ENCODE measurements around the gene LSM4.

LSM4 gene

DNA sequence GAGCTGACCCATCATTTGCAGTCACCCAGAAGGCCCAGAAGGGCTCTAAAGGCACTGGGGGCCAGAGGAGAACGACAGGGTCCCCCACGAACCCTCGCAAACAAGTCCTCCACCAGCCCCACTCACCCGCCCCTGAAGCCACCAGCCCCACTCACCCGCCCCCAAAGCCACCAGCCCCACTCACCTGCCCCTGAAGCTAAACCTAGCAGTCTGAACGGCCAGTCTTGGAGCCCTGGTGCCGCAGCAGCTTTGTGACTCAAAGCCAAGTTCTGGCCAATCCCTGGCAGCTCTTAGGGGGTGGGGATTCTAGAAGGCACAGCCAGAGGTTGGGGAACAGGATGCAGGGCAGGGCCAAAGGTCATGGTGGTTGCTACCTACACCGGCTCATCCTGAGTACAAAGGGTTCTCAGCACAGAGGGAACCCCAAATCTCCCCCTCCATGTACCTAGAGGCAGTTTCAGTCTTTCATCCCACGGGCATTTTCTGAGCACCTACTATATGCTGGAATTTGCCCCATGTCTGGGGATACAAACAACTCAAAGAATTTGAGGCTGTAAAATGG lies 48.6 kb downstream of the LSM4 start, which contains the start of gene IQCN:
Gene IQCN, minus strand, starts transcription at position 234 of the 562 bp plus-strand sequence. CDS start 4,974 bp downstream, outside the sequence.
- DNase-seq = no peak

DNA sequence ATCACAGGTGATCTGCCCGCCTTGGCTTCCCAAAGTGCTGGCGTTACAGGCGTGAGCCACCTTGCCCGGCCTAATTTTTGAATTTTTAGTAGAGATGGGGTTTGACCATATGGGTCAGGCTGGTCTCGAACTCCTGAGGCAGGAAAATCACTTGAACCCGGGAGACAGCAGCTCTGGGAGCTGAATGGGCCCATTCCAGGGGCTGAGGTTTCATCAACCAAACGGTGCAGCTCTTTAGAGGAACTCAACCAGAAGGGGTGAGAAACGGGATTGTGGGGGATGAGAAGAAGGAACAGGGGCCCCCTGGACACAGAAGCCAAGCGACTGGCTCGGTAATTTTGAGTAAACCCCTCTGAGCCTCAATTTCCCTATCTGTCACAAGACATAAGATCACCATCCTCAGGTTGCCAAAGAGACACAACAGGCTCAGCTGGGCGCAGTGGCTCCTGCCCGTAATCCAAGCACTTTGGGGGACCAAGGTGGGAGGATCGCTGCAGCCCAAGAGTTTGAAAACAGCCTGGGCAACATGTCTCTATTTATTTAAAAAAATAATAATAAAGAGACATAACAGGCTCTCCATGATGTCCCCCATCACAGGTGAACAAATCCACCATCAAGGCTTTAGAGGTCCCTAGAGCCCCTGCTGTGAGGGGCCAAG lies 49.2 kb downstream of the LSM4 start:
- no peak for DNase-seq

DNA sequence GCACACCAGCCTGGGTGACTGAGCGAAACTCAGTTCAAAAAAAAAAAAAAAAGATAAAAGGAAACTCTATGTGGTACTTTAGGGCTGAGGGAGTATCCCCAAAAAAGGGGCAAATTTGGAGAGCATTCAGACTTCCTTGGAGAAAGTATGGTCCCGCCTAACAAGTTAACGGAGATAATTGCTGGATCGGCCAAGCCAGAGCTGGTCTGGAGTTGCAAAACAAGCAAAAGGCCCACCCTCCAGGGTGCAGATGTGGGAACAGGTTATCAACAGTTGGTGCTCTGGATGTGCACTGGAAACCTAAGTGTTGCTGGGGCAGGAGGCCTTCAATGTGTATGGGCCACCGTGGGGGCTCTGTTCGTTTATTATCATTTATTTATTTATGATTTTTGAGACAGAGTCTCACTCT lies 51.4 kb downstream of the LSM4 start:
- DNase-seq = no peak

DNA sequence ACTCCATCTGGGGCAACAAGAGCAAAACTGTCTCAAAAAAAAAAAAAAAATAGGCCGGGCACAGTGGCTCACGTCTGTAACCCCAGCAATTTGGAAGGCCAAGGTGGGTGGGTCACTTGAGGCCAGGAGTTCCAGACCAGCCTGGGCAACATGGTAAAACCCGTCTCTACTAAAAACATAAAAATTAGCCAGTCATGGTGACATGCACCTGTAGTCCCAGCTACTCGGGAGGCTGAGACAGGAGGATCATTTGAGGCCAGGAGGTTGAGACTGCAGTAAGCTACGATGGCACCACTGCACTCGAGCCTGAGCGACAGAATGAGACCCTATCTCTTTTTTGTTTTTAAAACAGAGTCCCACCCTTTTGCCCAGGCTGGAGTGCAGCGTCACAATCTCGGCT lies 52.5 kb downstream of the LSM4 start:
- no peak for DNase-seq

DNA sequence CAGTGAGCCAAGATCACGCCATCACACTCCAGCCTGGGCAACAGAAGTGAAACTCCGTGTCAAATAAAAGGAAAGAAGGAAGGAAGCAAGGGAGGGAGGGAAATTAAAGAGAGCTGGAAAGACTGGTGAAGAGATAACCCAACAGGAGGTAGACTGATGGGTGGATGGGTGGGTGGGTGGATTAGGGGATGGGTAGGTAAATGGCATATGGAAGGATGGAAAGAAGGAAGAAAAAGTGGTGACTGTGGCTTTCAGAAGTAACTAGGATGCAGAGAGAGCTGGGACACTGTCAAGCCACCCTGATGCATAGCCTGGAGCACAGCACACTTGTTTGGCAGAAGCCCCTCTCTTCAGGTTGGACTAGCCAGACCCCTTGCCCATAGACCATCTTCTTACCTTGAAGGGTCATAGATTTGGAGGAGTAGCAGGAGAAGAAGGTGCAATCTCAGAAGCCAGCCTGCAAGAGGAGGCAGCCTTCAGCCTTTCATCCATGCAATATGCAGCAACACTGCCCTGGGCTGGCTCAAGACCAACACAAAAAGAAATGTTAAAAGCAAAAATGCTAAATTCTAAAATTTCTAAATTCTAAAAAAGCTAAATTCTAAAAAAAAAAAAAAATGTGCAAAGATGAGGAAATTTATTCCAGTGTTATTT lies 53.7 kb downstream of the LSM4 start:
- DNase-seq = no peak

DNA sequence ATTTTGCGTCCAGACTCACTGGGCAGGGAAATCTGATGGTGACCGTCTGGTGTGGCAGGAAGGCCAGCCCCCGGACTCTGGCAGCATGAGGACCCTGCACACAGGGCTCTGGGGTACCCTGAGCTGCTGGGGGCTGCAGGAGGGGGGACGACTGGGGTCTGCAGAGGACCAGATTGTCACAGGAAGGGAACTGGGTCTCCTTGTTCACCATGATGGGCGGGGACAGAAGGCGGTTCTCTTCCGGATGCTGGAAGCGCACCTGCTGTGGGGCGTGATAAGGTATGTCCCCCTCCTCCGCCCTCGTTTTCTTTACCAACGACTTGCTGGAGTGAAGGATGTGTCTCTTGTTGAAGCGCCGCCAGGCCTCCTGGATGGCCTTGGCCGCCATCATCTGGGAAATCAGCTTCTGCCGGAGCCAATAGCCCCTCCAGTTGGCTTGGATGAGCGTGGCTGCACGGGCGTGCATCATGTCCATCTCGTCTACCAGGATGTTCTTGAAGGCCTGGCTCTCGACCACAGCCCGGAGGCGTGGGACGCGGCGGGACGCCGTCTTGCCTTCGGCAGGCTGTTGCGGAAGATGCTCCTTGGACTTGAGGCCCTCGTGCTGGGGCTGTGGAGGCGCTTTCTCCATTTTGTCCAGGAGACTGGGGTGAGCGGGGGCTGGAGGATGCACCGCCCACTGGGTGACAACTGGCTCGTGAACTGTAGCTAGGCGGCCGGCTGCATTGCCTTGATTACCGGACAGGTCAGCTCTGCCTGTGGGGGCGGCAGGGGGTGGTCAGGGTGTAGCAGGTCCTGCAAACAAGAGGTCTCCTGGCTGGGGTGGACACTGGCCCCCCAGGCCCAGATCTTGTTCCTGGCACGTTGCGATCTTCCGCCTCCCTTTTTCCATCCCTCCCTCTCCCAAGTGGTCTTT lies 55.8 kb downstream of the LSM4 start:
- DNase-seq = no peak

DNA sequence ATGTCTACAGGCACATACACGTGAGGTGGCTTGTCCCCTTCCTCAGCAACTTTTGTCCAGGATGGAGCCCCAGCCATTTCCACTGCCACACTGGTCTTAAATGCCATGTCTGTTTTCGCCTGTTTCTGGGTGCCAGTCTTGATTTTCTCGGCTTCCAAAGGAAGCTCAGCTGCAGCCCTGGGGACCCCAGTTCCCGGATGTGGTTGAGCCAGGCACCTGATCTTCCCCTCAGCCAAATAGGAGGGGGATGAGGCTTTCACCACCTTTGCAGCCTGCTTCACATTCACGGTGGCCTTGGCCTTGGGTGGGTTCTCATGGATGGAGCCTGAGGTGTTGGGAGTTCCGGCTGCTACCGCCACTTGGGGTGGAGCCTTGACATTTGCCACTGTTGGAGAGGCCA lies 57.3 kb downstream of the LSM4 start:
- DNase-seq = no peak

DNA sequence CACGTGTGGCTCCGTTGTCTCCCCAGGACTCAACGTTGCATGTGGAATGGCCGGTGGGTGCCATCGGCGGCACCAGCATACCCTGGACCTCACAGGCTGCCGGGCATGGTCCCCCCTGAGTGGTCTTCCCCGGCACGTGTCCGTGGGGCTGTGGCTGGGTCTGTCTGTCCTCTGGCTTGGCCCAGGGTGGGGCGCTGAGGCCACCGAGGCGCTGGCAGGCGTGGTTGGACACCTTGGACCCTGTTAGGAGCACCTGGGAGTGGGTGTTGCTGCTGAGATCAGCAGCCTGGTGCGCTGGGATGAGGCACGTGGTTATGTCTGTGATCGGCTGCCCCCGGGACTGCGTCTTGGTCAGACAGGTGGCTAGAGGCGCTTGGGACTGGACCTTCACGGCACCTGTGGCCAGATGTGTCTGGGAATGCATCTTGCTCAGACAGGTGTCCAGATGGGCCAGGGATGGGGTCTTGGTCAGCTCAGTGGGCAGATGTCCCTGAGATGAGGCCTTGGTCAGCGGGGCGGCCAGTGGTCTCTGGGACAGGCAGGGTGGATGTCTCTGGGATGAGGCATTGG lies 57.8 kb downstream of the LSM4 start:
- no peak for DNase-seq

DNA sequence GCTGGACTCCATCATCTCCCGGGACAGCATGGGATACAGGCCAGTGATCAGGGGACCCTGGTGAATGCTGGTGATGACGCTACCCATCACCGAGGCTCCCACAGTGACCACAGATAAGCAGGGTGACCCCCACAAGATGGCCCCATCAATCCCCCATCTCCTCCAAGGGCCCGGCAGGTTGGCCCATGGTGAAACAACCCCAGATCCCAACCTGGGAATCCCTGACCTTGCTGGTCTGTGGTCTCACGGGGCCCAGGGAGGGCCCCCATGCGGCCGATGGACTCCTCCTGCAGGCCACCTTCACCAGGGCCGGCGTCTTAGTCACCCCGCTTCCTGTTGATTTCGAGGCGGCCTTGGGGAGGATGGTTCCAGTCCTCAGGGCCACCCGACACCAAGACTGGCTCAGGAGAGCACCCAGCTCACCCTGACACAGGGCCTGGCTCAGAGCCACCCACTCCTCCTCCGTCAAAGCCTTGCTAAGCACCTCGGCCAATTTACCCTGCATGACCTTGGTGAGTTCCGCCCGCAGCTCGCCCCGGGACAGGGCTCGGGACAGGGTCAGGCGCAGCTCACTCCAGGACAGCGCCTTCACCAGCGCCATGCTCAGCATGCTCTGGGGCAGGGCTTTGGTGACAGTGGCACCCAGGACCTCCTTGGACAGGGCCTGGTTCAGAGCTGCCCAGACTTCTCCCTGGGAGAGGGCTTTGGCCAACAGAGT lies 58.6 kb downstream of the LSM4 start:
- no peak for DNase-seq

DNA sequence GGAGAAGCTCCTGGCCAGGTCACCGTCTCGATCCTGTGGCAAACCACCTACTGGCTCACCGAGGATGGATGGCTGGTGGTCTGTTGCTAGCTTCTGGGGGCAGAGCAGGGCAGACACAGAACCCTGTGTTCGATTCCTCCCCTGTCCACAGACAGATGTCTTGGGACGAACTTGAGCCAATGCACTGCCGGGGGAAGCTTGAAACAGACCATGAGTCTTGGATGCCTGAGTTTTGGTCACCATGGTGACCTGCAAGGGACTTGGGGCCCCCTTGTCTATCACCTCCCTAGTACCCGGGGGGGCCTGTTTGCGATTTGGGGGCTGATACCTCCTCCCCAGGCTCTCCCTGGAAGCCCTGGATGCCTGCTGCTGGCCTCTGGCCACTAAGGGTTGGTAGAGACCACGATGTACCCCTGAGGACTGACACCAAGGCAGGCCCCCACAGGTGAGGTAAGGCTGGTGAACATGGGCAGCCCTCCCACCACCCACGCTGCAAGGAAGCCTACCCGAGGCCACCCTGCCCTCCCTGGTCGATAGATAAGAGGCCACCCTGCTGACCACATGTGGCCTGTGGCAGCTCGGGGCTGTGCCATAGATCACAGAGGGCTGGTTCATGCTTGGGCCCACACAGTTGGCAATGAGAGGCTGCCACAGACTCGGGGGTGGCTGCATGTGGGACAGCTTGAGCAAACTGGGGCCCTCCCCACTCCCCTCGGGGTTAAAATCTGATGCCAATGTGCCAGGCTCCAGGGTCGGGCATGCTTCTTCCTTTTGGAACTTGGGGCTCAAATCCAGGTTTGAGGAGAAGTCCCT lies 59.3 kb downstream of the LSM4 start:
- DNase-seq = no peak

DNA sequence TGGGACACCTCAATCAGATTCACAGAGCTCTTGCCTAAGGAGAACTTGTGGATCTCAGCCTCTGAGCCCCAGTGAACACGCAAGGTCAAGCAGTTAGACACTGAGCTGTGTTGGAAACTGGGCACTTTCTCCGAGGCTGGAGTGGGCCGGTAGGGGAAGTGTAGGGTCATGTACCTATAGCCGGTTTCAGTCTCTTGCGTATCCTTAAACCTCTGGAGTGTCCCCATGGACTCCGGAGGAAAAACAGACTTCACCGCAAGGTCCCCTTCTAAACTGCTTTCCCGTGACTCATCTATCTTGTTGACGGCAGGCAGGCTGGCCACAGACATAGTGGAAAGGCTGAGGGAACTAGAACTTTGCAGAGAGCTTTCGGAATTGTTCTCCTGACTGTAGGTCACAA lies 60.0 kb downstream of the LSM4 start:
- no peak for DNase-seq

DNA sequence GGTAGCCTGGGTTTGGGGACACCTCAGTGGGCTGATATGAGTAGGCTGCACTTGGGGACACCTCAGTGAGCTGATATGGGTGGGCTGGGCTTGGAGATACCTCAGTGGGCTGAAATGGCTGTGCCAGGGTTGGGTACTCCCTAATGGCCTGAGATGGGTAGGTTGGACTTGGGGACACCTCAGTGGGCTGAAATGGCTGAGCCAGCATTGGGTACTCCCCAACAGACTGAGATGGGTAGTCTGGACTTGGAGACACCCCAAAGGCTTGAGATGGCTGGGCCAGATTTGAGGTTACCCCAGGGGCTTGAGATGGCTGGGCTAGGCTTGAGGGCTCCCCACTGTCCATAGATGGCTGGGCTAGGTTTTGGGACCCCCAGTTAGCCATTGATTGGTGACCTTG lies 60.7 kb downstream of the LSM4 start:
- DNase-seq = no peak

DNA sequence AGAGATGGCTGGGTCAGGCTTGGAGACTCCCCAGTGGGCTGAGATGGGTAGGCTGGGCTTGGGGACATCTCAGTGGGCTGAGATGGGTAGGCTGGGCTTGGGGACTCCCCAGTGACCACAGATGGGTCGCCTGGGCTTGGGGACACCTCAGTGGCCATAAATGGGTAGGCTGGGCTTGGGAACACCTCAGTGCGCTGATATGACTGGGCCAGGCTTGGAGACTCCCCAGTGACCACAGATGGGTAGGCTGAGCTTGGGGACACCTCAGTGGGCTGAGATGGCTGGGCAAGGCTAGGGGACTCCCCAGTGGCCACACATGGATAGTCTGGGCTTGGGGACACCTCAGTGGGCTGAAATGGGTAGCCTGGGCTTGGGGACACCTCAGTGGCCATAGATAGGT lies 61.4 kb downstream of the LSM4 start:
- DNase-seq = no peak

DNA sequence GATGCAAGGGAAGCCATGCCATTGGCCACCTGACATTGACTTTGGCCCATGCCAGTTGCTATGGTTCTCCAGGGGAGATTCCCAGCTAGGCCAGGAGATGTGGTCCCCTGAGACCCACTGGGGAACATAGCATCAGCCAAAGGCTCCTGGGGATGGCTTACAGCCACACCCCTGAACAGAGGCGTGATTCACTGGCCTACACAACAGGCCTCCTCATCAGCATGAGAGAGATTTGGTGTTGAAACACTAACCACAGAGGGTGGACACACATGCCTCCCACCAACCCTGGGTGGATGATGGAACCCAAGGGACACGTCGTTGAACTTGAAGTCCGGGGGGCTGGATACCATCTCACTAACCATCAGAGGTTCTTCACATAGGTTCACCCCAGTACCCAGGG lies 63.0 kb downstream of the LSM4 start:
- DNase-seq = no peak

DNA sequence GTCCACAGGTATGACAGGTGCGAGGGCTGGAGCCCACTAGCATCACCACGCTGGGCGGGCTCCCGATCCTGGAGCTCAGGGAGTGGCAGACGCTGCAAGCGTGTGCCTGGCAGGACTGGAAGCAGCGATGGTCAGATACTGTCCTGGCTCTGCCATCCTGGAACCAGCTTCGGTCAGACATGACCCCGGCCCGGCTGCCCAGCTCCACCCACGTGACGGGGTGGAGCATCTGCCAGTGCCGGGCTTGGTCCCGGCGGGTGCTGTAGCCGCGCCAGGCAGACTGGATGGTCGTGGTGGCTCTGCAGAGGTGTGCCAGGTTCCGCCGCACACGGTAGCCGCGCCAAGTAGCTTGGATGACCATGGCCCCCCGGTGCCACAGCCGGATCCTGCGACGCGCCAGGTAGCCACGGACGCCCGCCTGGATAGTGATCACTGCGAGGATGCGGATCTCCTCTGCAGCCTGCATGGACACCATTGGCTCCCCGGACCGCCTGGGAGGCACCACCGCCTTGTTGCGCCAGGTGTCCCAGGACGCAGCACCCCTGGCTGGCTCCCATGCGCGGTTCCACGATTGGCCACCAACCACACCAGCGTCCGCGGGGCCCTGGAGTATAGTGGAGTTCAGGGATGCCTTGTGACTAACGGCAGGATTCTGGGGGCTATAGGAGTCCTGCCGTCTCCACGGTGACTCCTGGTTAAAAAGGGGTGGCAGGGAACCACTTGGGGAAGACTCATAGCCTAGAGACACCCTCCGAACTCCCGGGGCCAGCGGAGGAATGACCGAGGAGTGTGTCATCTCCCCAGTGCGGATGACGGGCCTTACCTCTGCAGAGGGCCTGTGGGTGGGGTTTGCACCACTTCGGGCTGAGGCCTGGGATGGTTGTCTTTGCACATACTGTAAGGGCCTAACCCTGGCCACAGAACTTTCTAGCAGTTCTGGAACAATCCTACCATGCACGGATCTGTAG lies 65.1 kb downstream of the LSM4 start:
- no peak for DNase-seq

All from fibroblast of skin of abdomen (primary cell).